GM13976 (cell line): ENCODE data around the gene SEMA6B.

Source experiments
- DNase-seq: peaks from one replicate; pipeline ENCODE4 v3.0.0; 2012; ENCODE audit warnings: low spot score
- in situ Hi-C: fragments of 300-500 bp; cut with MboI; formaldehyde crosslinking; loops from one replicate; pipeline ENCODE4 v1.12.0; 2022; ENCODE audit warnings: low sequenced_read_pairs, mixed read lengths, inconsistent platforms; ENCODE audit not compliant: unreplicated experiment
- TF ChIP-seq, protein P1 (sequence below): IDR thresholded peaks from 2 replicates; pipeline ENCODE4 v1.5.1; 2012; ENCODE audit warnings: borderline replicate concordance, mild to moderate bottlenecking; ENCODE audit not compliant: insufficient read depth; ENCODE audit errors: extremely low read depth, missing control alignments, control extremely low read depth

Gene SEMA6B

DNA sequence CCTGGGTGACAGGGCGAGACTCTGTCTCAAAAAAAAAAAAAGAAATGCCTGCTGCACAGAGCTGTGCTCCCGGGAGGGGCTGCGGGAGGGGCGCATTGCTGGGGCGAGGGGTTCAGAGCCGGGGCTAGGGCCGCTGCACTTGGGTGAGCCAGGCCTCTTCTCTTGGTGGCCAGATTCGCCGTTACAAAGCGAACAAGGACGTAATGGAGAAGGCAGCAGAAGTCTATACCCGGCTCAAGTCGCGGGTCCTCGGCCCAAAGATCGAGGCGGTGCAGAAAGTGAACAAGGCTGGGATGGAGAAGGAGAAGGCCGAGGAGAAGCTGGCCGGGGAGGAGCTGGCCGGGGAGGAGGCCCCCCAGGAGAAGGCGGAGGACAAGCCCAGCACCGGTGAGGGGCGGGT, 60.2 kb downstream of the SEMA6B start:
- TF ChIP-seq, protein P1, sequence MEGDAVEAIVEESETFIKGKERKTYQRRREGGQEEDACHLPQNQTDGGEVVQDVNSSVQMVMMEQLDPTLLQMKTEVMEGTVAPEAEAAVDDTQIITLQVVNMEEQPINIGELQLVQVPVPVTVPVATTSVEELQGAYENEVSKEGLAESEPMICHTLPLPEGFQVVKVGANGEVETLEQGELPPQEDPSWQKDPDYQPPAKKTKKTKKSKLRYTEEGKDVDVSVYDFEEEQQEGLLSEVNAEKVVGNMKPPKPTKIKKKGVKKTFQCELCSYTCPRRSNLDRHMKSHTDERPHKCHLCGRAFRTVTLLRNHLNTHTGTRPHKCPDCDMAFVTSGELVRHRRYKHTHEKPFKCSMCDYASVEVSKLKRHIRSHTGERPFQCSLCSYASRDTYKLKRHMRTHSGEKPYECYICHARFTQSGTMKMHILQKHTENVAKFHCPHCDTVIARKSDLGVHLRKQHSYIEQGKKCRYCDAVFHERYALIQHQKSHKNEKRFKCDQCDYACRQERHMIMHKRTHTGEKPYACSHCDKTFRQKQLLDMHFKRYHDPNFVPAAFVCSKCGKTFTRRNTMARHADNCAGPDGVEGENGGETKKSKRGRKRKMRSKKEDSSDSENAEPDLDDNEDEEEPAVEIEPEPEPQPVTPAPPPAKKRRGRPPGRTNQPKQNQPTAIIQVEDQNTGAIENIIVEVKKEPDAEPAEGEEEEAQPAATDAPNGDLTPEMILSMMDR: no peak

DNA sequence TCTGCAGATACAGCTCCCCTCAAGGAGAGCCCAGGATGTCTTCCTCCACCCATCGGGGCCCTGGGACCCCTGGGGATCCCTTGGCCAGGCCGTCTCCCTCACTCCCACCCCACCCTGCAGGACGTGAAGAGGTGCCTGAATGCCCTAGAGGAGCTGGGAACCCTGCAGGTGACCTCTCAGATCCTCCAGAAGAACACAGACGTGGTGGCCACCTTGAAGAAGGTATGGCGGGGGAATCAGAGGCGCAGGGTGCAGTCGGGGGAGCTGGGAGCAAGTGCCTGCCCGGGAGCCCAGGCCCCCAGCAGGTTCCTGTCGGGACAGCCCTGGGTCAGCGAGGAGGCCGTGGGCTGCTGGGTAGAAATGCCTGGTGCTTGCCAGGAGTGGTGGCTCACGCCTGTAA, 60.8 kb downstream of the SEMA6B start:
- no peak for DNase-seq
- TF ChIP-seq, protein P1: no peak
- in situ Hi-C loops: no loop called here

More for the DNA sequence above, 60.2 kb downstream of the SEMA6B start:
- in situ Hi-C loops: no loop called here
- no peak for DNase-seq

DNA sequence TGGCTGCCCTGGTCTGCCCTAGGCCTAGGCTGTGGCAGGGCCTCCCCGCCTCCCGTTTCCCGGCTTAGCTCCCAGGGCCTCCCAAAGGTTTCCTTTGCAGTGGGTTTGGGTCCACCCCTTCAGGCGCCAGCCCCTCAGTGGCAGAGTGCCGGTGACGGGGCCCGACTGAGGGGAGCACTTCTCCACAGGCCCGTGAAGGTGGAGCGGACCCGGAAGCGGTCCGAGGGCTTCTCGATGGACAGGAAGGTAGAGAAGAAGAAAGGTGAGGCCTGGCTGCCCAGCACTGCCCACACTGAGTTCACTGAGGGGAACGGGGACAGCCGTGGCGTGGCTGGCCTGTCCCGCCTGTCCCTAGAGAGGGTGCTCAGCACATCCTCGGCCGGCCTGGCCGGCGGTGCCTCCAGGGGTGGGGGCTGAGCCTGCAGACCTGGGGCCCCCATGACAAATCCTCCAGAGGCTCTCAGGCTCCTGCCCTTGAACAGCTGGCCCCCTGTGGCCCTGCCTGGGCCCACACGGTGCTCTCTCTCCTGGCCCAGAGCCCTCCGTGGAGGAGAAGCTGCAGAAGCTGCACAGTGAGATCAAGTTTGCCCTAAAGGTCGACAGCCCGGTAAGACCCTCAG, 61.6 kb downstream of the SEMA6B start:
- DNase-seq: no peak
- TF ChIP-seq, protein P1: no peak
- in situ Hi-C loops: no loop called here

DNA sequence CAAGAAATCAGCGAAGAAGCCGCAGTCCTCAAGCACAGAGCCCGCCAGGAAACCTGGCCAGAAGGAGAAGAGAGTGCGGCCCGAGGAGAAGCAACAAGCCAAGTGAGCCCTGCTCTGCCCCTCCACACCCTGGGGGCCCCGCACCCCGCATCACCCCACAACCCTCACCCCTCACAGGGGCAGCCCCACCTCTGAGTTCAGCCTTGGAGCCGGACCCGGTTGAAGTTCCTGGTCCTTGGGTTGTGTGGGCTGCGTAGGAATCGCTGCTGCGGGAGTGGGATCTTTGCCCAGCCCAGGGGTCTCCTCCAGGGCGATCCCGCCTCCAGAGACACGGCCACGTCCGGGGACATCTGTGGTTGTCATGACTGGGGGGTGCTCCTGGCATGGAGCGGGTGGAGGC, 63.2 kb downstream of the SEMA6B start:
- in situ Hi-C loops: no loop called here
- TF ChIP-seq, protein P1: no peak
- DNase-seq: no peak

DNA sequence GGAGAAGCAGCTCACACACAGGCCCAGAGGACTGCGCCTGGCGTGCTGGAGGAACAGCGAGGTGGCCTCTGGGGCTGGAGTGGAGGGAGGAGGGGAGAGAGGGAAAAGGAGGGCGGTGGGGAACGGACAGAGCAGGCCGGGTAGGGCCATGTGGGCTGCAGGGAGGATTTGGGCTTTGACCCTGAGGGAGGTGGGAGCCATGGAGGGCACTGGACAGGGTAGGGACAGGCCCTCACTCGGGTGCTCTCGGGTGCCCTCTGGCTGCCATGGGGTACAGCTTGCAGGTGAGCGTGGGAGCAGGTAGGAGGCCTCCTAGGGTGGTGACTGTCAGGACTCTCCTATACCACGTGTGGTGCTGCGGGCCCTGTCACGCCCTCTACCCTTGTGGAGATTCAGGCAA, 64.0 kb downstream of the SEMA6B start:
- TF ChIP-seq, protein P1: no peak
- in situ Hi-C loops: no loop called here
- no peak for DNase-seq

DNA sequence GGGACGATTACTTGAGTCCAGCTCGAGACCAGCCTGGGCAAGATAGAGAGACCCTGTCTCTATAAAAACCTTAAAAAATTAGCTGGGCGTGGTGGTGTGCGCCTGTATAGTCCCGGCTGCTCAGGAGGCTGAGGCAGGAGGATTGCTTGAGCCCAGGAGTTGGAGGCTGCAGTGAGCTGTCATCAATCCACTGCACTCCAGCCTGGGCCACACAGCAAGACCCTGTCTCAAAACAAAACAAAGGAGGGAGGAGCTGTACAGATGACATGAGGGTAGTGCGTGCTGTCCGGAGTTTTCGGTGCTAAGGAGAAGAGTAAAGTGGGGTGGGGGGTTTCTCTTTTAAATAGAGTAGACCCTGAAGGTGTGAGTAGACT, 64.8 kb downstream of the SEMA6B start:
- in situ Hi-C loops: no loop called here

More for the DNA sequence above, 64.8 kb downstream of the SEMA6B start:
- DNase-seq: no peak
- TF ChIP-seq, protein P1: no peak
